HG03439 (cell line): ENCODE results near the gene FOXP2.
"Not testable (repeated sequence)": the region's sequence is repeated elsewhere in the genome, so short reads cannot be mapped to it uniquely, and the experiment has no call there.

Experiments used
- ATAC-seq: cut with Tn5 transposase; IDR thresholded peaks from one replicate; pipeline ENCODE4 v1.9.1; 2021; ENCODE audit warnings: mild to moderate bottlenecking, moderate library complexity; ENCODE audit not compliant: unreplicated experiment

Gene FOXP2

DNA sequence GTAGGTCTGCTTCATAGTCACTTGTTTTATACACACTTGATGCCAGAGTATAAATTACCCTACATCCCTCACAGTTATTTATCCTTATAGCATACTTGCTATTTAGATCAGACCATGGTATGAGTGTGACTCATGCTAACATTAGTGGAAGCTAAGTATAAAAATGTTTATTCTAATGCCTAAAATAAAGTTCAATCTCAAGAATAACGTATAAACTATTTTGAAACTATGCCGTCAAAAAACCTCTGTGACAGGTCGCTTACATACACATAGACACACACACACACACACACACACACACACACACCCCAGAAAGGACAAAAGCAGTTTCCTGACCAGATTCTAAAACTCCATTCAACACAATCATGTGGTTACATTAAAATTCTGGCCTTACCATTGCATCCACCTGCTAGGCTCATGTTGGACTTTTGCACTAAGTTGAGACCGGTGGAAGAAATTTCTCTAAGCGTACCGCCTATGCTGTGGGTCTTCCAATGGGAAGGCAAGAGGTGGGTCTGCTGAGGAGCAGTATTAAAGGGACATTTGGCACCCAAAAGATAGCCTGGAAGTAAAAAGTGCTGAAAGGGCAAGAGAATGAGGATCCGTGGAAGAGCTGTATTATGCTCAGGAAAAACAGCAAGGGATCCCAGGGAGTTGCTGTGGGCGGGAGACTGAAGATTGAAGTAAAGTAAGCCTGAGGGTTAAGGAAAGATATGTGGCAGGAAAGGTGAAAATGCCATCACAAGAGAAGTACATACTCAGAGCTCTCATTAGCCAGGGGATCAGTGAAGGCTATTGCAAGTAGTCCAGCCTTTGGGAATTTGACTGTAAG is 5.0 kb downstream of the FOXP2 start:
- ATAC-seq = no peak

DNA sequence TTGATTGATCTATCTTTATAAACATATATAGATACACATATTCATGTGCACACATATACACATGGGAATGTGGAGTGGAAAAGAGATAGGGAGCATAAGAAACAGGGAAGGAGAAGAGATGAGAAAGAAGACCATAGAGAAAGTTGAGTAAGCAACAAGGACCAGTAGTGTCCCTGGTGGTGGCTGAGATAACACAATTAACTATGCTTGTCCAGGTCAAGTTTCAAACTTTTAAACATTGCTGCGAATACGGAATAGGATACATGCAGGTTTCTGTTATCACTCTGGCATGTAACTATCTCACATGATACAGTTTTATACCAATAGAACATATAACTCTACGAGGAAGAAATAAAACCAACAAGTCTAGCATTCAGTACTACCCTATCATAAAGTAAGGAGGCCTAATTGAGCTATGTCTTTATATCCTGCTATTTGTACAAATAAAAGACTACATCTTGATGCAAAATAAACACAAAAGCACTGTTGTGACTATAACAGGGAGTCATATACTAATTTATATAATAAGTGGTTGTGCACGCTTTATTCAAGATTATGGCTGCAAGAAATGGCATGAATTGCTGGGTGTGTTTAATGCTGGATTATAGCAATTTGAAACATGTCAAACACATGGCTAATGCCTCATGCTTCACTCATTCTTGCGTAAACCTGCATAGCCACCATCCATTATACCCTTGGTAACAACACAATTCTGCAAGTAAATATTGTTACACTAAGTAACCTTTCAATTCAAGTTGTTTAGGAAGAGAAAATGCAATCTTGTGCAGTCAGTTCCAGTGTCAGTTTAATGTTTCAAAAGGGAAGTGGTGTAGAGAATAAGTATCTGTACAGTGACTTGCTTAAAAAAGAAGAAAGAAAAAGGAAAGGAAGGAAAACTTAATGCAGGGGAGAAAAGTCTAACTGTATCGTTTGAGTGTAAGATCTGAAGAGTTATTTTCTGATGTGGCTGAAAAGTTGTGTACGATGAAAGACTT is 8.2 kb downstream of the FOXP2 start:
- no peak for ATAC-seq

DNA sequence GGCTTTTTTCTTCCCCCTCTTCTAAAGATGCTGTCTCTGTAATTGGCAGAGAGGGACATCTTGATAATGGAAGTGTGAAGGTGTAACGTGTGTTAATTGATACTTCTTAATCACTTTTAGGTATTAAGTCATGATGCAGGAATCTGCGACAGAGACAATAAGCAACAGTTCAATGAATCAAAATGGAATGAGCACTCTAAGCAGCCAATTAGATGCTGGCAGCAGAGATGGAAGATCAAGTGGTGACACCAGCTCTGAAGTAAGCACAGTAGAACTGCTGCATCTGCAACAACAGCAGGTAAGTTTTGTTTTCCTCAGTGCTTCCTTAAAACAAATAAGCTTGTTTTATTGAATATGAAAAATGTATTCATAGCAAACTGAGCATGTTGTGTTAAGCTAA is 11.8 kb downstream of the FOXP2 start:
- ATAC-seq = no peak

GRCh38 chr7:114426824-114427223 is 12.2 kb downstream of the FOXP2 start:
- no peak for ATAC-seq

DNA sequence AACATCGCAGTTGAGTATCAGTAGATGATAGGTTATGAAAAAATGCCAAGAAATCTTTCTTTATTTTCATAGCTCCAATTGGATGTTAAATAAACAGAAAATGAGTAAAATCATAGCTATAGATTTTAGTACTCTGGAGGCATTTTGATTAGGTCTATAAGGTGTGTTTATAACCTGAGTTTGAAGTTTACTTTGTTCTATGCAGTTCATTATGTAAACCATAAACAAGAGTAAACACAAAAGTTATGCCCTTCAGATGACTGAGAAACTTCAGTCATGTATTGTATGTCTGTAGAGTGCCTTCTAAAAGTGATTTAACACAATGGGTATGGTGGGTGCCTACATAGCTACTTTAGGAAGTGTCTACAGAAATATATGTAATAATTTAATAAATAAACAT is 13.6 kb downstream of the FOXP2 start:
- ATAC-seq = no peak

DNA sequence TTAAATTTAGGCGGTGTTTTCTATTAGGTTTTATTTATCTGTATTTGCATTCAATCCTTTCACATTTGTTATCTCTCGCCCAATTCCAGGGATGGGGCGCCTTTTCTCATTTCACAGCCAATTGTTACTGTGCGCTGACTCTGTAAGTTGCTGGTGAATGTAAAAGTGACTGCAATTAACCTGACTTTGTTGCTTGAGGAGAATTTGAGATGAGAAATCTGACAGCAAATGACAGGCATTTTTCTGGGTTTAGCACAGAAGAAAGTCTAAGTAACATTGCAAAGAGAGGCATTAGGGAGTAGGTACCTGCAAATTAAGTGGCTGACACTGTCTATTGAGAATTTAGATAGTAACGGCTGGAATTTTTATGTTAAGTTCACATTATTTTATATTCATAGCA is 16.6 kb downstream of the FOXP2 start:
- no peak for ATAC-seq

GRCh38 chr7:114432061-114432460 is 17.4 kb downstream of the FOXP2 start:
- no peak for ATAC-seq

GRCh38 chr7:114432703-114433102 is 18.1 kb downstream of the FOXP2 start:
- no peak for ATAC-seq

DNA sequence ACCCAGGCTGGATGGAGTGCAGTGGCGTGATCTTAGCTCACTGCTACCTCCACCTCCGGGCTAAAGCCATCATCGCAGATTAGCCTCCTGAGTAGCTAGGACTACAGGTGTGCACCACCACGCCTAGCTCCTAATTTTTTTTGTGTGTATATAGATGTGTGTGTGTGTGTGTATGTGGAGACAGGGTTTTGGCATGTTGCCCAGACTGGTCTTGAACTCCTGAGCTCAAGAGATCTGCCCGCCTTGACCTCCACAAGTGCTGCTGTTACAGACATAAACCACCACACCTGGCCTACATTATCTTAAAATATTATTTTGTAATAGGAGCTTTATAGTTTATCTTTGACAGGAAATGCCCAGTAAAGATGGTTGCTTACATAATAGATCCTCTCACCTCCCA is 25.0 kb downstream of the FOXP2 start:
- no peak for ATAC-seq

DNA sequence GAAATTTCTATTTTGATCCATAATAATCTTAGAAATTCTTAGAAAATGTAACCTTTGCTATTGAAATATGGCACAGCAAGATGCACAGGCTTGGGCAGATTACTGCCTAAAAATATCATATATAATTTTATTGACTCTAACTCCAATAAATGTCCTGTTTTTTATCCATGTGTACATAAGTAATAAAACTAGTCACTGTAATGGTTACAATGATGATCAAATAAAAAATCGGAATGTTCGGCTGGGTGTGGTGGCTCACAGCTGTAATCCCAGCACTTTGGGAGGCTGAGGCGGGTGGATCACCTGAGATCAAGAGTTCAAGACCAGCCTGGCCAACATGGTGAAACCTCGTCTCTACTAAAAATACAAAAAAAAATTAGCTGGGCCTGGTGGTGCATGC is 26.3 kb downstream of the FOXP2 start:
- ATAC-seq = not testable (repeated sequence)

DNA sequence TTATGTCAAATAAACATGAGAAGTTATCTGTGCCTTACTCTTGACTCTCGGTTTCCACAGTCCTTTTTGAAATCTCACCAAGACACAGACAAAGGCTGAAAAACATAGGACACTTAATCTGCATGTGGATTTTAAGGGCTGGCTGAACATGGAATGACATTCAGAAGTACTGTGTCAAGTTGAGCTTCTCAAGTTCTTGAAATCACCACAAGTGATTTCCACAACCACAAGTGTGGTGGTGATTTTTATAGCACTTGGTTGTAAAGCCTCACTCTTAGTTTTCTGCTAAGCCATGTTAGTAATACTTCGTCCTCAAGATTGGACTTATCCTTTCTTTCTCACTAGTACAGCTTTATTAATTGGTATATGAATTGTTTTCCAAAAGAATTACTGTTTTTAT is 29.6 kb downstream of the FOXP2 start:
- ATAC-seq = no peak

DNA sequence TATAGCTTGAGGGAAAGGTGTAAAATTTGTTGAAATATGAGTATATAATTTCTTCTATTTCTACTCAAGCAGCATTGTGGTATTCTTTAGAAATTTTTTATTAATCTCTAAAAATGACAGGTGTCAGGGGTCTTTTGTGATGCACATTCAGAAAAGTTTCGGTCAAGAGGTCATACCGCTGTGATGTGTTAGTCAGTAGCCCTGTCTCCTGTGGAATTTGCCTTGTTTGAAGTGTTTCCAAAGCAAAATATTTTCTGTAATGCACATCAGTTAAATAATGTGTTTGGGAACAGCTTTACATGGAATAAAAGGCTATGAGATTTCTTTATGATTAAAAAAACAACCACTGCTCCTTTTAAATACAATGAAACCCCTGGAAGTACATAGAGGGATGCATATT is 35.8 kb downstream of the FOXP2 start:
- ATAC-seq = no peak

DNA sequence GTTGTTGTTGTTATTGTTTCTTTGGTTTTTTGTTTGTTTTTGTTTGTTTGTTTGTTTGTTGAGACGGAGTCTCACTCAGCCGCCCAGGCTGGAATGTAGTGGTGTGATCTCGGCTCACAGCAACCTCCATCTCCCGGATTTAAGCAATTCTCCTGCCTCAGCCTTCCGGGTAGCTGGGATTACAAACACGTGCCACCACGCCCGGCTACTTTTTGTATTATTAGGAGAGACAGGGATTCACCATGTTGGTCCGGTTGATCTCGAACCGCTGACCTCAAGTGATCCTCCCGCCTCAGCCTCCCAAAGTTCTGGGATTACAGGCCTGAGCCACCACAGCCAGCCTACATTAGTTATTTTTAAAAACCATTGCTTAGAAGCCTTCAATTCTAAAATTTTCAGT is 45.0 kb downstream of the FOXP2 start:
- no peak for ATAC-seq

DNA sequence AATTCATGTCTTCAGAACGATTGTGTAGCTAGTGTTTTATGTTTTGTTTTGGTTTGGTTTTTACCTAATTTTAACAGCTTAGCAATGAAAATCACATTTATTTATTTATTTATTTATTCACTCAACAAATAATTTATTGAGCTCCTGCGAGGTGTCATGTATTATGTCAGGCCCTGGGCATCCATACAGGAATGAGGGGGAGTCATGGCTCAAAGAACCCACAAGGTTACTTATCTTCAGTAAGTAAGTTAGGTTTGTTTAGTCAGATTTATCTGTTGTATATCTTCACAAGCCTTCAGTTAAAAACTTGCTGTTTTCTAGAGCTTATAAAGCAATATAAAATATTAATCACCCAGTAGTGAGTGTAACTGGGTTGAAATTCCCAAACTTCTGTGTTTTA is 45.4 kb downstream of the FOXP2 start:
- no peak for ATAC-seq

DNA sequence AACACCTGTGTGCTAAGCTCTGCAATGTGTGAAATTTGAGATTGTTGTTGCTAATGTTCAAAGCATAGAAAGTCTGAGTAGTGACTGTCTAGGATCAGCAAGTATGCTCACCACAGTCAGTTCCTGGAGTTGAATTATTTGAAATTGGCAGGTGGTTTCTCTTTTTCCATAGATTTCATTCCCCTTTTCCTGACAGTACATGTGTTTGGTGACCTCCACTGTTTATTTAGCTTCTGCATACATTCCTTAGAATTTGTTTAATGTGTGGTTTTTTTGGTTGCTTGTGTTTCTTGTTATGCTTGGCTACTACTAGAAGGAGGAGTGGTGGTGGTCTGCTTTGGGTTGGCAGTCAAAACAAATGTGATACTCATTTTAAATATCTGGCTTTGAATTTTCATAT is 52.3 kb downstream of the FOXP2 start:
- no peak for ATAC-seq

DNA sequence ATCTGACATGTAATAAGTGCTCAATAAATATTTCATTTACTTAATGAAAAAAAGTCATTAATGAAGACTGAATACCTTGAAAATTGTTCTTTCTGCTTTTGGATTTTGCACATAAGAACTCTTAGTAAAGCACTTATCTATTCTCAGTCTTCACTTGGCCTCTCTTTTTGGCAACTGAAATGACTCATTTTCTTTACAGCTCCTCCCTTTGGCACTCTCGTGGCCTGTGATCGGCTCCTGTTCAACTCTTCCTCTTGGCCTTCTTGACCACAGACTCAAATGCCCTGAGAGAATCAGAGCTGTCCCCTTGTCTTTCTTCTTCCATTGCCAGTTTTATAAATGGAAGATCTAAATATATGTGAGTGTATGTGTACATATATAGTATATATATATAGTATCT is 54.2 kb downstream of the FOXP2 start:
- ATAC-seq = no peak

- ATAC-seq = no peak
These were observed 58.4 kb downstream of the FOXP2 start for GRCh38 chr7:114472896-114473512.

- no peak for ATAC-seq
These were observed 63.8 kb downstream of the FOXP2 start for GRCh38 chr7:114478384-114478783.

DNA sequence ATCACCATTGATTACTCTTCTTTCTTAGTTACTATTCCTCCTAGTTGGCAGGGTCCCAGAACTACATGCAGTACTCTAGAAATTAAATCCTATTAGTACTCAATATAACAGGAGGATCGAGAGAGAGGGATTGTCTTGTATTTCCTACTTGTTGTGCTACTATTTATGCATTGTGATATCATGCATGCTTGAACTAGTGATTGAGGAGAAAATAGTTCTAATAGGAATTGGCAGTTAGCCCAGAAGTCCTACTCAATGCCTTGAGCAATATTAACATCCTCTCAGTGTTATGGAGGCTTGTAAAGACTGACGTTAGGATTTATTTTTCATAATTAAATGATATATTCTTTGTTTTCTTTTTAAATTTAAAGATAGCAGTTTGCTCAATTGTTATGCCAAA is 67.4 kb downstream of the FOXP2 start:
- ATAC-seq = no peak

- no peak for ATAC-seq
These were observed 69.6 kb downstream of the FOXP2 start for GRCh38 chr7:114484226-114484625.

GRCh38 chr7:114487174-114487573 is 72.6 kb downstream of the FOXP2 start:
- ATAC-seq = no peak
